GM10847 (cell line): Measurements from ENCODE around the gene SH3TC2.

Experiments used
- POLR2A ChIP-seq: IDR thresholded peaks from 2 replicates; pipeline ENCODE4 v1.6.1; 2011; ENCODE audit not compliant: insufficient read length; ENCODE audit errors: extremely low read depth

Gene SH3TC2

DNA sequence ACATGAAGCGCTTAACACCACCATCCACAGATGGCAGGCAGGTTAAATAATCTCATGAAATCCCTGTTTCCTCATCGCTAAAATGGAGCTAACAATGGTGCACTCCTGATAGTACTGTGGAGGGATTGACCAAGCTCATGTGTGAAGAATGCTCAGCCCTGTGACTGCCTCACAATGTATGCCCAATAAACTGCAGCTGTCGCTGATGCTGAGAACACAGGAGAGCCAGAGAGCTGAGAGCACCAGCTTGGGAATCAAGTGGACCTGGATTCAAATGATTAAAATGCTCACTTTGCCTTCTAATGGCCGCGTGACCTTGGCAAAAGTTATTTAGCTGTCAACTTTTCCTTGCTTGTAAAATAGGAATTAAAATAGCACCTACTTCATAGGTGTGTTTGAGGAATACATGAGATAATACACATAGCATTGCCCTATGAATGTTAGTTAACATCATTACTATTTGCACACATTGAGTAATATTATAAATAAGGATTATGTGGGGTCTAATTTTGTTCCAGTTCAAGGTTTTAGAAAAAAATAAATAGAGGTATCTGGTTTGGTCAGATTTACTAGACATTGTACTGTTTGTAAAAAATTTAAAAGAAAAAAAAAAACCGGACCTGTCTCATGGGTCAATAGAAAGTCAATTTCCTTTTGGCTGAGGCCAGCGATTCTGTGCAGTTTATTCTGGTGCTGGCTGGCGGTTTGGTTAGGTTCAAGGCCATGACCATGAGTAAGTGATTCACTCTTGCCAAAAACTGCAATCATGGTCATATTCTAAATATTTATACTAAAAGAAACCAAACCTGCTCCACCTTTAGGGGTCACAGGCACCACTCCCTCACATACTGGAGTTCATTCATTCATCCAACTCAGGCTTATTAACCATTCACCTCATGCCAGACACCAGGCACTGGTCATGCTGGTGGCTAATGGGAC, 101.3 kb downstream of the SH3TC2 start:
- TF ChIP-seq POLR2A: no peak

DNA sequence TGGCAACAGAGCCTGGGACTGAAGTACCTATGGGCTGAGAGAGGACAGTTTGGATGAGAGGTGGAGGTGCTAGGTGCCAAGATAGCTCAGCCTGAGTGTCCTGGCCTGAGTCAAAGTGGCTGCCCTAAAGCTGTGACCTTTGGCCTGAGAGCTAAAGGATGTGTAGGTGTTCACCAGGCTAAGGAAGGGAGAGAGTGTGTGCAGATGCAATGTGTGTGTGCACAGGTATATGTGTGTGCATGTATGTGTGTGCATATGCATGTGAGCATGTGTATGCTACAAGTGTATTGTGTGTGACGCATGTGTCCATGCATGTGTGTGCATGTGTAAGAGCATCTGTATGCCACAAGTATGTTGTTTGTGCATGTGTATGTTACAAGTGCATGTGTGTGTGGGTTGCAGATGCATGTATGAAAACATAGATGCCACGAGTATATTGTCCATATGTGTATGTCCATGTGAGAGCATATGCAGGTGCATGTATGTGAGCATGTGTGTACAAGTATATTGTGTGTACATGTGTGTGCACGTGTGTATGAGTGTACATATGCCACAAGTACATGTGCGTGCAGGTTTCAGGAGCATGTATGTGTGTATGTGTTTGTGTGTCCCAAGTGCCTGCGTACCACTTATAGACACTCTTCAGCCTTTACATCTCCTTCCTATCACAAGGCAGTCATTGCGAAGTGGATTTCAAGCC, 102.6 kb downstream of the SH3TC2 start:
- TF ChIP-seq POLR2A: no peak

DNA sequence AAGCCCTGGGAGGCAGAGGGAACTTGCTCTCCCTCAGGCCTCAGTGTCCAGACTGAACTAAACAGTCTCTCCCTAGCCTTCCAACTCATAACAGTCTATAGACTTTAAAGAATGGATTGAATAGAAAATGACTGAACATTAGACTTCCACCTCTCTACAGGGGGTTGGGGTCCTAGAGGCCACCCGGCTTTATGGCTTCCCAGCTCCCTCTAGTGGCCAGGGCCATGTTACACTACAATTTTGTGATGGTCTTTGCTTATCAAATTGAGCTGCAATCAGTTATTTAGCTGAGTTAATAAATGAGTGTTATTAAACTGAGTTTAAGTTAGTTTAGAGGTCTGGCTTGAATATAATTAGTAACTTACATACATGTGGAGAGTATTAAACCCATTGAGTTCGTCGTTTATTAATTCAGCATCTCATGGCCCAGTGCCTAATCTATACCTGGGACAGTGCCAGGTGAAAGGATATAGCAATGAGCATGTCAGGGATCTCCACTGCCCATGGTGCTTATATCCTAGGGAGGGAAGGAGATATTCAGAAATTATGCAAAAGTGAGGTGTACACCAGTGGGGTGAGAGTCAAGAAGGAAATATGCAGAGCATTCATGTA, 105.2 kb downstream of the SH3TC2 start:
- no peak for TF ChIP-seq POLR2A

DNA sequence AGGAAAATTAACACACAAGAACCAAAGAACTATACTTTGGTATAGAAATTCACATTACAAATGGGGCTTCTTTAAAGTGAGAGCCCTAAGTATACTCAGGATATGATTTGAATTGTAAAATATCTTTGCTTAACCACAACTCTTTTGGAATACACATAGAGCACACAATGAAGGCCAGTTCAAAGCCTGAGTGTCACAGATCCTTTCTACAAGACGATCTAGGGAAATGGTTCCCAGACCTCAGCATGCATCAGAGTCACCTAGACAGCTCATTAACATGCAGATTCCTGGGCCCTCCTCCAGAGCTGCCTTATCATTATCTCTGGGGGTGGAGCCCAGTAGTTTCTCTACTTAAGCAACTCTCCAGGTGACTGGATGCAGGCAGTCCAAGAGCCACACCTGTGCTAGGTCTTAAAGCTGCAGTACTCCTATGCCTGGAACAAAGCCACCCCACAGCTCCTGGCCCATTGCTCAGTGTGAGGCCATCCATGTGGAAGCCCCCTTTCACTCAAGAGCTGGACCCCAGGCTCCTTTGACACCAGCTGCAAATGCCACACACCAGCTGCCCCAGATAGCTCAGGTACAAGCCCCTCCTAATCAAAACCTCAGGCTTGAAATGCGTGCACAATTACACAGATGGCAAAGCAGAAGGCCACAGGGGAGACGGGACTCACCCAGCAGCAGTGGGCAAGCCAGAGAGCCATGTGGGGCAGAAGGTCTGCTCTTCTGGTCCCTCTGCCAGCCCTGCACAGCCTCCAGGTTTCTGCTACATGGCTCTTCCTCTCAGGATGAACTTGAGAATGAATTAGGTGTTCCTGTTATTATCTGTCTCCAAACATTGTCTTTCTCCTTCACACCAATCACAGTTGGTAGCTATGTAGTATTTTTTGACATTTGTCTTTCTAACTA, 106.1 kb downstream of the SH3TC2 start:
- no peak for TF ChIP-seq POLR2A
